ENCODE results near the gene RNF167. TPM values are rescaled to one million over a fixed set of nuclear protein-coding genes. Genes with fewer than 3 reads are reported as not detected.

Gene RNF167
- total and polyA plus RNA-seq, 2 donors from 2014 or later = 95.0 to 188 TPM

DNA sequence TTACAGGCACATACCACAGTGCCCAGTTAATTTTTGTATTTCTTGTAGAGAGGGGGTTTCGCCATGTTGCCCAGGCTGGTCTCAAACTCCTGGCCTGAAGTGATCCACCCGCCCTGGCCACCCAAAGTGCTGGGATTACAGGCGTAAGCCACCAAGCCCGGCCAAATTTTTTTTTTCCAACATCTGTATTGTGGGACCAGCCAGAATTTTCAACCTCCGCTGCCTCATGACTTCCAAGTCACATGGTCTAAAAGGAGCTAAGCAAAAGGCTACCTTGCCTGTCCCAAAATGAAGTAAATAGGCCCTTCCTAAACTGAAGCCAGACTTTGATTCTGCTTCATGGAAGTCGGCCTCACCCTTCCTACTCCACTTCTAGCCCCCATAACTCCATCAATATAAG lies 31.8 kb downstream of the RNF167 start:
- intact Hi-C loops (cut with DNase I) = no loop called here
- Histone ChIP-seq H3K27ac (ENCODE audit: low read depth in 2 of 2, low read length in 2 of 2) (no peak overlapping the region), H3K9ac (ENCODE audit: low read length in 3 of 3) (no peak overlapping the region), H3K27me3 (ENCODE audit: control insufficient read depth, insufficient read depth, low read length) (no peaks in the 10 kb centered on the region), H3K4me1 (ENCODE audit: control insufficient read depth in 2 of 3, insufficient read depth in 2 of 3, low read depth in 1 of 3, low read length in 3 of 3) (peaks cover 3 to 25% (median 4%) of the 10 kb centered on the region in 3 donors), H3K4me3 (ENCODE audit: low read length in 3 of 3) (no peak overlapping the region), H3K36me3 (ENCODE audit: control insufficient read depth in 2 of 3, insufficient read depth in 3 of 3, low read length in 3 of 3) (peaks cover 0 to 17% (median 13%) of the 10 kb centered on the region in 3 donors), H3K9me3 (ENCODE audit: control insufficient read depth in 2 of 3, insufficient read depth in 1 of 3, low read length in 3 of 3) (no peaks in the 10 kb centered on the region)
- peak in 1 of 5 donors; percentile 26 for DNase-seq
- FAIRE-seq = no peak
- TF ChIP-seq, protein P1, sequence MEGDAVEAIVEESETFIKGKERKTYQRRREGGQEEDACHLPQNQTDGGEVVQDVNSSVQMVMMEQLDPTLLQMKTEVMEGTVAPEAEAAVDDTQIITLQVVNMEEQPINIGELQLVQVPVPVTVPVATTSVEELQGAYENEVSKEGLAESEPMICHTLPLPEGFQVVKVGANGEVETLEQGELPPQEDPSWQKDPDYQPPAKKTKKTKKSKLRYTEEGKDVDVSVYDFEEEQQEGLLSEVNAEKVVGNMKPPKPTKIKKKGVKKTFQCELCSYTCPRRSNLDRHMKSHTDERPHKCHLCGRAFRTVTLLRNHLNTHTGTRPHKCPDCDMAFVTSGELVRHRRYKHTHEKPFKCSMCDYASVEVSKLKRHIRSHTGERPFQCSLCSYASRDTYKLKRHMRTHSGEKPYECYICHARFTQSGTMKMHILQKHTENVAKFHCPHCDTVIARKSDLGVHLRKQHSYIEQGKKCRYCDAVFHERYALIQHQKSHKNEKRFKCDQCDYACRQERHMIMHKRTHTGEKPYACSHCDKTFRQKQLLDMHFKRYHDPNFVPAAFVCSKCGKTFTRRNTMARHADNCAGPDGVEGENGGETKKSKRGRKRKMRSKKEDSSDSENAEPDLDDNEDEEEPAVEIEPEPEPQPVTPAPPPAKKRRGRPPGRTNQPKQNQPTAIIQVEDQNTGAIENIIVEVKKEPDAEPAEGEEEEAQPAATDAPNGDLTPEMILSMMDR (IDR thresholded peaks at IDR 0.05; ENCODE audit: borderline replicate concordance, extremely low read depth, insufficient read depth) = no peak

DNA sequence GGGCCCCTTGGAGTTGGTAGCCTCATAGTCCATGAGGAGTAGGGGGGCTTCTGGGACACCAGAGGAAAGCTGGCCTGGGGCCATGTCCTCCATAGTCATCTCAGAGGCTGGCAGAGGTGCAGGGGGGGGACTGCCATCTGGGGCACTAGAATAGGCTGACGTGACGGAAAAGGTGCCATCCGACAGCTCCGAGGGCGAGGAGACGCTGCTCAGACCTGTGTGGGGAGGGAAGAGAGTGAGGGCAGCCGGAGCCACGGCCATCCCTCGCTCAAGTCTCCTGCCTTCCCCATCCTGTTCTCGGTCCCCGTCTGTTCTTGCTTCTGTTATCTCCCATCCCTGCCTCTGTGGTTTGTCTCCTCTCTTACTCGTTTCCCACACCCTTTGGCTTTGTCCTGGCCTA lies 32.3 kb downstream of the RNF167 start:
- no peak for FAIRE-seq
- no peak overlapping the region for H3K27ac ChIP-seq (ENCODE audit: low read depth in 2 of 2, low read length in 2 of 2)
- H3K27me3 ChIP-seq (ENCODE audit: control insufficient read depth, insufficient read depth, low read length) = no peaks in the 10 kb centered on the region
- no peak overlapping the region for H3K4me3 ChIP-seq (ENCODE audit: low read length in 3 of 3)
- peak in 1 of 5 donors; percentile 66 for DNase-seq
- no peak overlapping the region for H3K9ac ChIP-seq (ENCODE audit: low read length in 3 of 3)
- intact Hi-C loops (cut with DNase I) = no loop called here
- H3K4me1 ChIP-seq (ENCODE audit: control insufficient read depth in 2 of 3, insufficient read depth in 2 of 3, low read depth in 1 of 3, low read length in 3 of 3) = peaks cover 3 to 25% (median 4%) of the 10 kb centered on the region in 3 donors
- H3K9me3 ChIP-seq (ENCODE audit: control insufficient read depth in 2 of 3, insufficient read depth in 1 of 3, low read length in 3 of 3) = no peaks in the 10 kb centered on the region
- TF ChIP-seq, protein P1 (IDR thresholded peaks at IDR 0.05; ENCODE audit: borderline replicate concordance, extremely low read depth, insufficient read depth) = no peak
- H3K36me3 ChIP-seq (ENCODE audit: control insufficient read depth in 2 of 3, insufficient read depth in 3 of 3, low read length in 3 of 3) = peaks cover 0 to 22% (median 15%) of the 10 kb centered on the region in 3 donors

DNA sequence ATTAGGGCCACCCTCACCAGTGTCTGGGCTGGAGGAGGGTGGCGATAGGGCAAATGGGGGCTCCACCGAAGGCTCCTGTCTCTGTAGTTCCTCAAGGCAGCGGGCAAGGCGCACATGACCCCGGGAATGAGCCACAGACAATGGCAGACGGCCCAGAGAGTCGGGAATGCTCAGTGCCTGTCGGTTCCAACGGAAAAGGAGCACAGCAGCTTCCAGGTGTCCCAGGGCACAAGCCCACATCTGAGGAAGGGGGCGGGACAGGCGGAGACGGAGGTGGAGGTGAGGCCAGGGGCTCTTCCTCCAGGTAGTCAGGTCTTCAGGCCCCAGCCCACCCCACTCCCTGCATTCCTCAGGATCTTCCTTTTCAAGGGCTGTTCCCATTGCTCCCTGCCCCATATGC lies 32.7 kb downstream of the RNF167 start:
- Histone ChIP-seq H3K27ac (ENCODE audit: low read depth in 2 of 2, low read length in 2 of 2) (no peak overlapping the region), H3K9me3 (ENCODE audit: control insufficient read depth in 2 of 3, insufficient read depth in 1 of 3, low read length in 3 of 3) (no peaks in the 10 kb centered on the region), H3K4me3 (ENCODE audit: low read length in 3 of 3) (no peak overlapping the region), H3K9ac (ENCODE audit: low read length in 3 of 3) (no peak overlapping the region), H3K27me3 (ENCODE audit: control insufficient read depth, insufficient read depth, low read length) (no peaks in the 10 kb centered on the region), H3K36me3 (ENCODE audit: control insufficient read depth in 2 of 3, insufficient read depth in 3 of 3, low read length in 3 of 3) (peaks cover 0 to 26% (median 19%) of the 10 kb centered on the region in 3 donors), H3K4me1 (ENCODE audit: control insufficient read depth in 2 of 3, insufficient read depth in 2 of 3, low read depth in 1 of 3, low read length in 3 of 3) (peaks cover 3 to 25% (median 4%) of the 10 kb centered on the region in 3 donors)
- FAIRE-seq (no peak), DNase-seq (peak in 1 of 5 donors; percentile 65)
- TF ChIP-seq, protein P1 (IDR thresholded peaks at IDR 0.05; ENCODE audit: borderline replicate concordance, extremely low read depth, insufficient read depth) = no peak
- intact Hi-C loops (cut with DNase I) = no loop called here

All from kidney (tissue), 14 donors.